KMS-11 (cell line): ENCODE data around the gene NOTCH2.
"Not testable (repeated sequence)": the region's sequence is repeated elsewhere in the genome, so short reads cannot be mapped to it uniquely, and the experiment has no call there.

Source experiments
- H2AFZ ChIP-seq: fragments of 200-600 bp; sonication (generic); 2 replicates; pipeline ENCODE4 v1.6.1; 2016; ENCODE audit warnings: antibody characterized with exemption, mixed run types, low read depth
- H3K27ac ChIP-seq: fragments of 200-600 bp; sonication (generic); 2 replicates; pipeline ENCODE4 v1.6.1; 2016; ENCODE audit warnings: mild to moderate bottlenecking, mixed run types
- H3K27me3 ChIP-seq: fragments of 200-600 bp; sonication (generic); 2 replicates; pipeline ENCODE4 v1.6.1; 2017; ENCODE audit warnings: mild to moderate bottlenecking, low read depth, mixed run types, moderate library complexity; ENCODE audit not compliant: insufficient read depth
- H3K36me3 ChIP-seq: fragments of 200-600 bp; sonication (generic); 2 replicates; pipeline ENCODE4 v1.6.1; 2017; ENCODE audit warnings: mild to moderate bottlenecking, mixed run types; ENCODE audit not compliant: insufficient read depth
- H3K4me1 ChIP-seq: fragments of 200-600 bp; sonication (generic); 2 replicates; pipeline ENCODE4 v1.6.1; 2016; ENCODE audit warnings: mild to moderate bottlenecking, low read depth, mixed run types; ENCODE audit not compliant: poor library complexity, severe bottlenecking
- H3K4me2 ChIP-seq: fragments of 200-600 bp; sonication (generic); 2 replicates; pipeline ENCODE4 v1.7.0; 2016; ENCODE audit warnings: mild to moderate bottlenecking, mixed run types
- H3K4me3 ChIP-seq: fragments of 200-600 bp; sonication (generic); IDR thresholded peaks from 2 replicates; pipeline ENCODE4 v1.6.1; 2017; ENCODE audit warnings: low read depth, low read length, mixed read lengths; ENCODE audit not compliant: insufficient read depth
- H3K79me2 ChIP-seq: fragments of 200-600 bp; sonication (generic); 2 replicates; pipeline ENCODE4 v1.6.1; 2016; ENCODE audit warnings: low read depth, mixed run types; ENCODE audit not compliant: insufficient read depth
- H3K9ac ChIP-seq: fragments of 200-600 bp; sonication (generic); 2 replicates; pipeline ENCODE4 v1.6.1; 2016; ENCODE audit warnings: mild to moderate bottlenecking, mixed run types
- H4K20me1 ChIP-seq: fragments of 200-600 bp; sonication (generic); 2 replicates; pipeline ENCODE4 v1.6.1; 2016; ENCODE audit warnings: mild to moderate bottlenecking, mixed run types; ENCODE audit not compliant: insufficient read depth
- CTCF ChIP-seq: fragments of 200-600 bp; sonication (generic); conservative IDR thresholded peaks from 2 replicates; pipeline ENCODE4 v1.6.1; 2017; ENCODE audit warnings: low read depth, mild to moderate bottlenecking, antibody characterized with exemption, low read length, moderate library complexity, mixed read lengths

NOTCH2 gene

GRCh38 chr1:119984771-119985170 lies 84.7 kb downstream of the NOTCH2 start:
- Histone ChIP-seq H3K4me2 (no peak overlapping the region), H3K9ac (no peak overlapping the region), H4K20me1 (no peaks in the 10 kb centered on the region), H3K27me3 (no peaks in the 10 kb centered on the region), H3K36me3 (no peaks in the 10 kb centered on the region), H3K79me2 (no peaks in the 10 kb centered on the region), H2AFZ (no peak overlapping the region), H3K4me3 (no peak overlapping the region), H3K27ac (no peak overlapping the region), H3K4me1 (peaks cover 20% of the 10 kb centered on the region)
- no peak for TF ChIP-seq CTCF

GRCh38 chr1:119981986-119982815 lies 87.3 kb downstream of the NOTCH2 start:
- H3K4me1 ChIP-seq, result peaks cover 2% of the 10 kb centered on the region
- H3K4me2 ChIP-seq, result no peak overlapping the region
- H3K9ac ChIP-seq, result no peak overlapping the region
- no peak overlapping the region for H3K27ac ChIP-seq
- H2AFZ ChIP-seq, result no peak overlapping the region
- no peaks in the 10 kb centered on the region for H4K20me1 ChIP-seq
- TF ChIP-seq CTCF, result no peak
- H3K36me3 ChIP-seq, result no peaks in the 10 kb centered on the region
- no peak overlapping the region for H3K4me3 ChIP-seq
- H3K79me2 ChIP-seq, result no peaks in the 10 kb centered on the region
- no peaks in the 10 kb centered on the region for H3K27me3 ChIP-seq

DNA sequence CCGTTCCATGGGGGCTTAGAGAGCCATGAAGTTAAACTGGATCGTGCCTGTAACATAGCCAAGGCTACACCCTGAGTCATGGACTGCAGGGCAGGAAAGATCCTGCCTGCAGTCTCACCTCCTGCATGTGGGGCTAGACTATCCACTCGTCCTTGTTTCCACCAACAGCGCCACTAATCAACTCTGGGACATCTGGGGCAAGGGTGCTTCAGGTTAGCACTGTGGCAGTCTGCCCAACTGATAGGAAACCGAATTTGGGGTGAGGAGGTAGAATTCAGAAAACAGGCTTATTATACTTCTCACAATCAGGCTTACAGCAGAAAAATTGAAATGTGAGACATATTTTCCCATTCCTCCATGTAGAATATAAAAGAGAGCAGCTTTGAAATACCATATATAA lies 88.0 kb downstream of the NOTCH2 start:
- no peak overlapping the region for H3K27ac ChIP-seq
- no peak for TF ChIP-seq CTCF

DNA sequence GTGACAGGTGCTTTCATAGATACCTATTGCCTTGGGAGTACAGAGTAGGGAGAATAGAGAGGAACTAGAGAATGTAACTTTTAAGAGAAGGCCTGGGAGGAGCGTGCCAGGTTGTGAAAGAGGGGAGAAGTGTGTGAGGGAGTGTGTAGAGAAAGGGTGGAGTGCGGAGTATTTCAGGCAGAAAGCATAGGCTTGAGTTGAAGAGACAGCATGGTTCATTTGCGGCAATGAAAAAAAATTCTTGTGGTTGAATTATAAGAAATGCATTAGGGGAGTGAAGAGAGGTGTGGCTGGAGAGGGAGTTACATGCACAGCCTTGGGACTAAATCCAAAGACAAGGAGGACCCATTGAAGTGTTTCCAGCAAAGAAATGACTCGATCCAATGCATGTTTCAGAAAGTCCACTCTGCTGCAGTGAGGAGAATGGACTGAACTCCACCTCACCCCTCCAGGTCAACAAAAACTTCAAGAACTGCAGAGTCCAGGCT lies 91.4 kb downstream of the NOTCH2 start:
- Histone ChIP-seq H3K79me2 (no peaks in the 10 kb centered on the region), H2AFZ (no peak overlapping the region), H3K9ac (no peak overlapping the region), H3K4me2 (no peak overlapping the region), H3K36me3 (no peaks in the 10 kb centered on the region), H3K27me3 (no peaks in the 10 kb centered on the region), H3K4me1 (peaks cover 38% of the 10 kb centered on the region), H4K20me1 (no peaks in the 10 kb centered on the region), H3K27ac (no peak overlapping the region), H3K4me3 (no peak overlapping the region)
- no peak for TF ChIP-seq CTCF

More for the DNA sequence above, 88.0 kb downstream of the NOTCH2 start:
- no peaks in the 10 kb centered on the region for H4K20me1 ChIP-seq
- no peak overlapping the region for H3K4me3 ChIP-seq
- H3K36me3 ChIP-seq, result no peaks in the 10 kb centered on the region
- H3K27me3 ChIP-seq, result no peaks in the 10 kb centered on the region
- no peak overlapping the region for H3K4me2 ChIP-seq
- peaks cover 7% of the 10 kb centered on the region for H3K4me1 ChIP-seq
- H2AFZ ChIP-seq, result no peak overlapping the region
- no peak overlapping the region for H3K9ac ChIP-seq
- H3K79me2 ChIP-seq, result no peaks in the 10 kb centered on the region

GRCh38 chr1:119977113-119977736 lies 92.2 kb downstream of the NOTCH2 start:
- H4K20me1 ChIP-seq, H3K79me2 ChIP-seq, H3K27ac ChIP-seq, H3K36me3 ChIP-seq, H3K9ac ChIP-seq, H3K4me3 ChIP-seq, H3K27me3 ChIP-seq, H3K4me2 ChIP-seq, H2AFZ ChIP-seq: not testable (repeated sequence)
- peaks cover 47% of the 10 kb centered on the region for H3K4me1 ChIP-seq

DNA sequence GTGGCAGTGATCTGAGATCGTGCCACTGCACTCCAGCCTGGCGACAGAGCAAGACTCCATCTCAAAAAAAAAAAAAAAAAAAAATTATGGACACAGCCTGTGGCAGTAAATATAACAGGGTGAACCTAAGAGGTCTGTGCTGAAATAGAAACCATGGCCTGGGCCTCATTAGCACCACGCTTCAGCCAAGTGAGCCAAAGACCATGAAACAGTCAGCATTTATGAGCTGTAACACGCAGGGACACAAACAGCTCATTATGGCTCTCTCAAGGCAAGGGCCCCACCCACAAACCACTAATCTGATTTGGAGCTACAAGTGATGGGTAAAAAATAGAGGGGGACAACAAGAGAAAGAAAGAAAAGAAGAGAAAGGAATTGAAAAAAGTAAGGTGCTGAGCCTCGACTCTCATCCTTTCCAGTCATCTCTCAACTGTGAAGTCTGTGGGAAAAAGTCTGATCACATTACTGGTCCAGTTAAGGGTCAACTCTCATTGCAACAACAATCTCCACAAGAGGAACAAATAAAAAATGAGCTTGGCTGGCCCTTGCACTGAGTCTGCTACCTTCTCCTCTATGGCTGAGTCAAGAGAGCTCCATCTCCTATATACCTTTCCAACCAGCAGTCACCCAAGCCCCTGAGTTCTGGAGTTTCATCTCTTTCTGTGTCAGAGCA lies 93.7 kb downstream of the NOTCH2 start:
- peak overlapping the region; percentile 27; the same call in 1 of the 2 replicates for H3K4me2 ChIP-seq

More for the DNA sequence above, 93.7 kb downstream of the NOTCH2 start:
- not testable (repeated sequence) for H2AFZ ChIP-seq, H3K27me3 ChIP-seq, H4K20me1 ChIP-seq, H3K79me2 ChIP-seq, H3K36me3 ChIP-seq, H3K9ac ChIP-seq, H3K4me3 ChIP-seq
- peak overlapping the region; percentile 15; the same call in 1 of the 2 replicates for H3K27ac ChIP-seq
- peaks cover 60% of the 10 kb centered on the region for H3K4me1 ChIP-seq
